ENCODE data around the gene JPH4. TPM values are rescaled to one million over a fixed set of nuclear protein-coding genes. Genes with fewer than 3 reads are reported as not detected.
"Not testable (repeated sequence)": the region's sequence is repeated elsewhere in the genome, so short reads cannot be mapped to it uniquely, and the experiment has no call there.

JPH4 gene
- total RNA-seq, 1 donor from 2014 or later: 4.7 TPM

GRCh38 chr14:23612354-23612732 lies 33.8 kb upstream of the JPH4 start:
- no peaks in the 10 kb centered on the region for H3K36me3 ChIP-seq
- H3K4me1 ChIP-seq: no peaks in the 10 kb centered on the region
- H3K27me3 ChIP-seq: no peaks in the 10 kb centered on the region
- no peak overlapping the region for H3K27ac ChIP-seq
- DNase-seq (ENCODE audit: low spot score in 2 of 2): no peak
- TF ChIP-seq CTCF (IDR thresholded peaks at IDR 0.05): no peak
- H3K9me3 ChIP-seq: no peaks in the 10 kb centered on the region
- intact Hi-C loops (cut with DNase I): no loop called here
- no peak overlapping the region for H3K4me3 ChIP-seq

- H3K4me1 ChIP-seq: no peaks in the 10 kb centered on the region
- no peak for TF ChIP-seq CTCF (IDR thresholded peaks at IDR 0.05)
- no peaks in the 10 kb centered on the region for H3K27me3 ChIP-seq
- H3K4me3 ChIP-seq: no peak overlapping the region
- no peak for DNase-seq (ENCODE audit: low spot score in 2 of 2)
- H3K9me3 ChIP-seq: no peaks in the 10 kb centered on the region
- no peak overlapping the region for H3K27ac ChIP-seq
- intact Hi-C loops (cut with DNase I): no loop called here
- H3K36me3 ChIP-seq: no peaks in the 10 kb centered on the region
These were observed 32.3 kb upstream of the JPH4 start for GRCh38 chr14:23610815-23611289.

- intact Hi-C loops (cut with DNase I): no loop called here
- TF ChIP-seq CTCF (IDR thresholded peaks at IDR 0.05): no peak
- no peaks in the 10 kb centered on the region for H3K4me1 ChIP-seq
- no peak overlapping the region for H3K27ac ChIP-seq
- H3K36me3 ChIP-seq: no peaks in the 10 kb centered on the region
- no peak overlapping the region for H3K4me3 ChIP-seq
- H3K27me3 ChIP-seq: no peaks in the 10 kb centered on the region
- no peak for DNase-seq (ENCODE audit: low spot score in 2 of 2)
- no peaks in the 10 kb centered on the region for H3K9me3 ChIP-seq
These were observed 31.7 kb upstream of the JPH4 start for GRCh38 chr14:23610090-23610814.

GRCh38 chr14:23609411-23610089 lies 31.0 kb upstream of the JPH4 start:
- H3K4me3 ChIP-seq; H3K9me3 ChIP-seq; H3K27me3 ChIP-seq; H3K36me3 ChIP-seq; DNase-seq (ENCODE audit: low spot score in 2 of 2); intact Hi-C loops (cut with DNase I); H3K27ac ChIP-seq; H3K4me1 ChIP-seq: not testable (repeated sequence)

GRCh38 chr14:23609001-23609400 lies 30.4 kb upstream of the JPH4 start:
- no peak for DNase-seq (ENCODE audit: low spot score in 2 of 2)
- no peak overlapping the region for H3K4me3 ChIP-seq
- no peaks in the 10 kb centered on the region for H3K4me1 ChIP-seq
- no peaks in the 10 kb centered on the region for H3K27me3 ChIP-seq
- intact Hi-C loops (cut with DNase I): no loop called here
- no peak for TF ChIP-seq CTCF (IDR thresholded peaks at IDR 0.05)
- H3K36me3 ChIP-seq: no peaks in the 10 kb centered on the region
- no peak overlapping the region for H3K27ac ChIP-seq
- H3K9me3 ChIP-seq: no peaks in the 10 kb centered on the region

- Histone ChIP-seq H3K4me1 (no peaks in the 10 kb centered on the region), H3K9me3 (no peaks in the 10 kb centered on the region), H3K27ac (no peak overlapping the region), H3K27me3 (no peaks in the 10 kb centered on the region), H3K4me3 (no peak overlapping the region), H3K36me3 (no peaks in the 10 kb centered on the region)
- DNase-seq (ENCODE audit: low spot score in 2 of 2): no peak
- intact Hi-C loops (cut with DNase I): no loop called here
- no peak for TF ChIP-seq CTCF (IDR thresholded peaks at IDR 0.05)
These were observed 29.9 kb upstream of the JPH4 start for GRCh38 chr14:23608454-23608853.
